SK-N-SH (cell line): ENCODE results near the gene CSTB. TPM values are rescaled to one million over a fixed set of nuclear protein-coding genes. Genes with fewer than 3 reads are reported as not detected.

Experiments used
- CTCF ChIA-PET: fragments of 300-600, 350-600 bp; formaldehyde crosslinking; extraction: SDS; loops from one replicate; lab custom pipeline; 2021; lab: Yijun Ruan, JAX
- POLR2A ChIA-PET: fragments of 350-600 bp; sonication (Branson Sonifier 250); formaldehyde crosslinking; extraction: SDS; loops from one replicate; lab custom pipeline; 2020; ENCODE audit warnings: antibody characterized with exemption, inconsistent platforms; lab: Yijun Ruan, JAX
- DNase-seq: peaks from one replicate; pipeline ENCODE4 v3.0.0; 2012
- H2AFZ ChIP-seq: fragments of 200-600 bp; sonication (generic); 2 replicates; pipeline ENCODE4 v1.8.1; 2016; ENCODE audit warnings: antibody characterized with exemption, mild to moderate bottlenecking, low read depth
- H3F3A ChIP-seq: fragments of 200-600 bp; sonication (generic); replicated peaks from 2 replicates; pipeline ENCODE3; 2016; ENCODE audit warnings: antibody characterized with exemption, mild to moderate bottlenecking; ENCODE audit not compliant: insufficient read depth
- H3K27ac ChIP-seq, 2 experiments: fragments of 200-500 bp in 1 of 2; fragments of 200-600 bp in 1 of 2; sonication (Bioruptor generic) in 1 of 2; sonication (generic), shearing (Covaris generic) in 1 of 2; 2 replicates each; pipeline versions ENCODE4 v1.5.1 to v1.6.1; 2014 to 2016; ENCODE audit warnings: low read depth in 2 of 2, inconsistent platforms in 1 of 2, low read length in 1 of 2, mild to moderate bottlenecking in 1 of 2, mixed read lengths in 1 of 2
- H3K27me3 ChIP-seq: fragments of 200-600 bp; sonication (generic), shearing (Covaris generic); 2 replicates; pipeline ENCODE4 v1.6.1; 2016; ENCODE audit warnings: mixed run types; ENCODE audit not compliant: insufficient read depth
- H3K36me3 ChIP-seq, 2 experiments: fragments of 200-500 bp in 1 of 2; fragments of 200-600 bp in 1 of 2; sonication (Bioruptor generic) in 1 of 2; sonication (generic) in 1 of 2; replicated peaks in 1 of 2; 2 replicates each; pipeline versions ENCODE3 to v1.5.1; 2014 to 2016; ENCODE audit warnings: low read length in 1 of 2, mild to moderate bottlenecking in 1 of 2; ENCODE audit not compliant: insufficient read depth in 2 of 2, control insufficient read depth in 1 of 2
- H3K4me1 ChIP-seq, 2 experiments: fragments of 200-500 bp in 1 of 2; fragments of 200-600 bp in 1 of 2; sonication (Bioruptor generic) in 1 of 2; sonication (generic), shearing (Covaris generic) in 1 of 2; 2 replicates each; pipeline versions ENCODE4 v1.5.1 to v1.6.1; 2014 to 2016; ENCODE audit warnings: low read depth in 1 of 2, low read length in 1 of 2, mixed run types in 1 of 2; ENCODE audit not compliant: insufficient read depth in 2 of 2, control insufficient read depth in 1 of 2
- H3K4me2 ChIP-seq: fragments of 200-600 bp; sonication (generic), shearing (Covaris generic); 2 replicates; pipeline ENCODE4 v1.6.1; 2017; ENCODE audit warnings: mixed run types
- H3K4me3 ChIP-seq, 2 experiments: fragments of 200-500 bp in 1 of 2; fragments of 200-600 bp in 1 of 2; sonication (Bioruptor generic) in 1 of 2; sonication (generic), shearing (Covaris generic) in 1 of 2; 2 replicates each; pipeline versions ENCODE4 v1.5.1 to v1.8.1; 2014 to 2016; ENCODE audit warnings: low read depth in 2 of 2, inconsistent platforms in 1 of 2, low read length in 1 of 2, mild to moderate bottlenecking in 1 of 2, mixed read lengths in 1 of 2, moderate library complexity in 1 of 2
- H3K79me2 ChIP-seq: fragments of 200-600 bp; sonication (generic); 2 replicates; pipeline ENCODE4 v1.8.1; 2017; ENCODE audit warnings: mild to moderate bottlenecking; ENCODE audit not compliant: insufficient read depth
- H3K9ac ChIP-seq: fragments of 200-600 bp; sonication (generic); 2 replicates; pipeline ENCODE4 v1.6.1; 2017; ENCODE audit warnings: mixed run types
- H3K9me2 ChIP-seq: fragments of 200-600 bp; sonication (generic); 2 replicates; pipeline ENCODE4 v1.6.1; 2017; ENCODE audit warnings: mixed run types
- H3K9me3 ChIP-seq: fragments of 200-600 bp; sonication (generic); 2 replicates; pipeline ENCODE4 v1.6.1; 2017; ENCODE audit warnings: mixed run types, mild to moderate bottlenecking, moderate library complexity
- H4K20me1 ChIP-seq: fragments of 200-600 bp; sonication (generic); 2 replicates; pipeline ENCODE4 v1.6.1; 2017; ENCODE audit warnings: mild to moderate bottlenecking, mixed run types; ENCODE audit not compliant: insufficient read depth
- CTCF ChIP-seq: fragments of 200-600 bp; sonication (generic); IDR thresholded peaks from 2 replicates; pipeline ENCODE4 v1.6.1; 2017; ENCODE audit warnings: antibody characterized with exemption, mild to moderate bottlenecking, moderate library complexity
- EZH2phosphoT487 ChIP-seq: fragments of 200-600 bp; sonication (generic); IDR thresholded peaks from 2 replicates; pipeline ENCODE4 v1.6.1; 2017; ENCODE audit warnings: low read depth, mixed run types, mild to moderate bottlenecking, antibody characterized with exemption, moderate library complexity, borderline replicate concordance
- GATA2 ChIP-seq: sonication (generic); formaldehyde crosslinking; IDR thresholded peaks from 2 replicates; pipeline ENCODE4 v1.5.0; 2020; ENCODE audit warnings: mild to moderate bottlenecking, missing genetic modification reagents
- JUND ChIP-seq: IDR thresholded peaks from 2 replicates; pipeline ENCODE4 v1.4.0; 2012
- MAX ChIP-seq: IDR thresholded peaks from 2 replicates; pipeline ENCODE4 v1.4.0; 2012; ENCODE audit warnings: low read depth
- NRF1 ChIP-seq: IDR thresholded peaks from 2 replicates; pipeline ENCODE4 v1.6.1; 2012; ENCODE audit warnings: low read depth, mild to moderate bottlenecking, low read length
- RAD21 ChIP-seq: IDR thresholded peaks from 2 replicates; pipeline ENCODE4 v1.6.1; 2012; ENCODE audit warnings: mild to moderate bottlenecking, low read length
- TAF1 ChIP-seq: IDR thresholded peaks from 2 replicates; pipeline ENCODE4 v1.6.1; 2012; ENCODE audit warnings: low read depth, mild to moderate bottlenecking, low read length, moderate library complexity, borderline replicate concordance
- WGBS: methylation state at CpG from one replicate; pipeline ENCODE4 v1.1.6; 2017; ENCODE audit warnings: low lambda C conversion rate; 5-methylcytosine and 5-hydroxymethylcytosine counted together
- polyA plus RNA-seq, 3 experiments: library from polyadenylated mRNA; depleted of rRNA; stranded (reverse); fragments of >200 nt; gene quantifications; 2 replicates each; pipeline ENCODE4 v1.2.3, GENCODE V29; 2012

CSTB gene
- polyA plus RNA-seq, 1 of the 3 experiments (the other 2 are of a cell fraction), result 101 TPM

GRCh38 chr21:43731891-43732711 is 44.0 kb downstream of the CSTB start:
- H2AFZ ChIP-seq, result no peak overlapping the region
- ChIA-PET CTCF (no interaction called here), POLR2A (no interaction called here)
- no peaks in the 10 kb centered on the region for H3K9me2 ChIP-seq
- no peaks in the 10 kb centered on the region for H3K27me3 ChIP-seq
- H3K36me3 ChIP-seq, result peaks cover 2 to 12% of the 10 kb centered on the region in 2 experiments
- H3K4me3 ChIP-seq, result no peak overlapping the region
- H3K79me2 ChIP-seq, result peaks cover 69% of the 10 kb centered on the region
- DNase-seq, result no peak
- H3K27ac ChIP-seq, result no peak overlapping the region
- peaks cover 21% of the 10 kb centered on the region for H3F3A ChIP-seq
- H3K9me3 ChIP-seq, result no peaks in the 10 kb centered on the region
- TF ChIP-seq MAX, result no peak
- no peak for TF ChIP-seq TAF1
- no peak for TF ChIP-seq CTCF
- TF ChIP-seq GATA2, result no peak
- no peak for TF ChIP-seq NRF1
- TF ChIP-seq EZH2phosphoT487, result no peak
- 0 out of 2 replicates have a peak, but pooled peaks cover 16% of the 10 kb centered on the region for H4K20me1 ChIP-seq
- H3K9ac ChIP-seq, result no peak overlapping the region
- H3K4me1 ChIP-seq, result peaks cover 17 to 29% of the 10 kb centered on the region in 2 experiments; a peak in 3 of 4 replicates
- WGBS, result 86% methylated on average over 20 of the region's 23 CpGs
- no peak overlapping the region for H3K4me2 ChIP-seq

- TF ChIP-seq RAD21, result no peak
- TF ChIP-seq JUND, result no peak
- 0 out of 2 replicates have a peak, but pooled peaks cover 16% of the 10 kb centered on the region for H4K20me1 ChIP-seq
- H3K4me3 ChIP-seq, result no peak overlapping the region
- H3K27me3 ChIP-seq, result no peaks in the 10 kb centered on the region
- H3K4me1 ChIP-seq, result peaks cover 20 to 32% of the 10 kb centered on the region in 2 experiments; a peak in 3 of 4 replicates
- DNase-seq, result no peak
- no peak overlapping the region for H2AFZ ChIP-seq
- H3F3A ChIP-seq, result peaks cover 21% of the 10 kb centered on the region
- H3K79me2 ChIP-seq, result peaks cover 75% of the 10 kb centered on the region
- no peaks in the 10 kb centered on the region for H3K9me3 ChIP-seq
- no peak overlapping the region for H3K4me2 ChIP-seq
- ChIA-PET CTCF (no interaction called here), POLR2A (no interaction called here)
- H3K27ac ChIP-seq, result no peak overlapping the region
- H3K36me3 ChIP-seq, result peaks cover 2 to 12% of the 10 kb centered on the region in 2 experiments
- no peak overlapping the region for H3K9ac ChIP-seq
- 89% methylated on average over 5 of the region's 6 CpGs for WGBS
- H3K9me2 ChIP-seq, result no peaks in the 10 kb centered on the region
Measured at GRCh38 chr21:43731476-43731875, 44.6 kb downstream of the CSTB start.
